ENCODE results near the gene DNAJC19. TPM values are rescaled to one million over a fixed set of nuclear protein-coding genes. Genes with fewer than 3 reads are reported as not detected.

The DNAJC19 gene
- total RNA-seq, 2 experiments from 2014 or later: 58.6 to 64.3 TPM

DNA sequence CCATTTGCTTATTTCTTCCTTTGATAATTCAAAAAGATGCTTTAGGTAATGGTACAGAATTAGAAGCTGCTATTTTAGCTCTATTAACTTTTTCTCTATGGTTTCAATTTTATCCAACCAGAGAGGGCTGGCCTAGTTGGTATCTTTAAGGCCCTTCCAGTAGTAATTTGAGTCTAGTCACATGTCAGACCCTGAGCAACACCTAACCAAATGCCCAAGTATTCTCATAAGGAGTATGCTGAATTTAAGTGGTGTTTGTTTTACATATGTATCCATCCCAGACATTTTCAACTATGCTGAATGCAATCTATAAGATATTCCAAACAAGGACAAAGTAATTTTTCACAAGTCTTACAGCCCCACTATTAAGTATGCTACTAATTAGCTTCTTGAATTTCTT lies 9.6 kb downstream of the DNAJC19 start:
- H3K27ac ChIP-seq (ENCODE audit: low read depth, low read length, poor library complexity, severe bottlenecking): no peak overlapping the region
- H3K79me2 ChIP-seq (ENCODE audit: insufficient read depth, low read depth, low read length): no peaks in the 10 kb centered on the region
- no peak overlapping the region for H3K4me2 ChIP-seq (ENCODE audit: low read length)
- H2AFZ ChIP-seq (ENCODE audit: low read length): no peak overlapping the region
- H4K20me1 ChIP-seq (ENCODE audit: insufficient read depth, low read length): no peaks in the 10 kb centered on the region
- no TSS peak for BruUV-seq (replicated peaks)
- no peaks in the 10 kb centered on the region for H3K4me1 ChIP-seq (ENCODE audit: insufficient read depth, low read length, poor library complexity, severe bottlenecking)
- CTCF ChIA-PET (ENCODE audit: unreplicated experiment): no interaction called here
- intact Hi-C loops (cut with micrococcal nuclease; ENCODE audit: unreplicated experiment): no loop called here
- no peak for DNase-seq (ENCODE audit: low spot score)
- TF ChIP-seq, protein P1, sequence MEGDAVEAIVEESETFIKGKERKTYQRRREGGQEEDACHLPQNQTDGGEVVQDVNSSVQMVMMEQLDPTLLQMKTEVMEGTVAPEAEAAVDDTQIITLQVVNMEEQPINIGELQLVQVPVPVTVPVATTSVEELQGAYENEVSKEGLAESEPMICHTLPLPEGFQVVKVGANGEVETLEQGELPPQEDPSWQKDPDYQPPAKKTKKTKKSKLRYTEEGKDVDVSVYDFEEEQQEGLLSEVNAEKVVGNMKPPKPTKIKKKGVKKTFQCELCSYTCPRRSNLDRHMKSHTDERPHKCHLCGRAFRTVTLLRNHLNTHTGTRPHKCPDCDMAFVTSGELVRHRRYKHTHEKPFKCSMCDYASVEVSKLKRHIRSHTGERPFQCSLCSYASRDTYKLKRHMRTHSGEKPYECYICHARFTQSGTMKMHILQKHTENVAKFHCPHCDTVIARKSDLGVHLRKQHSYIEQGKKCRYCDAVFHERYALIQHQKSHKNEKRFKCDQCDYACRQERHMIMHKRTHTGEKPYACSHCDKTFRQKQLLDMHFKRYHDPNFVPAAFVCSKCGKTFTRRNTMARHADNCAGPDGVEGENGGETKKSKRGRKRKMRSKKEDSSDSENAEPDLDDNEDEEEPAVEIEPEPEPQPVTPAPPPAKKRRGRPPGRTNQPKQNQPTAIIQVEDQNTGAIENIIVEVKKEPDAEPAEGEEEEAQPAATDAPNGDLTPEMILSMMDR (conservative IDR thresholded peaks at IDR 0.05; ENCODE audit: low read length): no peak
- no peak for TF ChIP-seq EZH2phosphoT487 (IDR thresholded peaks at IDR 0.05; ENCODE audit: borderline replicate concordance, low read depth, low read length)
- H3K9me2 ChIP-seq (ENCODE audit: insufficient read depth, low read length): no peaks in the 10 kb centered on the region
- no peak overlapping the region for H3K4me3 ChIP-seq (ENCODE audit: low read depth, low read length, poor library complexity, severe bottlenecking)
- H3K9me3 ChIP-seq (ENCODE audit: low read length): no peaks in the 10 kb centered on the region
- POLR2A ChIA-PET: interaction anchor here (1.1 to 2.1 kb wide), 4 partner anchors 9 to 46 kb away, joined by 3 to 8 read pairs (median 4); partner anchors contain the start of gene DNAJC19
- peaks cover 89% of the 10 kb centered on the region for H3K36me3 ChIP-seq (ENCODE audit: insufficient read depth, low read length)

DNA sequence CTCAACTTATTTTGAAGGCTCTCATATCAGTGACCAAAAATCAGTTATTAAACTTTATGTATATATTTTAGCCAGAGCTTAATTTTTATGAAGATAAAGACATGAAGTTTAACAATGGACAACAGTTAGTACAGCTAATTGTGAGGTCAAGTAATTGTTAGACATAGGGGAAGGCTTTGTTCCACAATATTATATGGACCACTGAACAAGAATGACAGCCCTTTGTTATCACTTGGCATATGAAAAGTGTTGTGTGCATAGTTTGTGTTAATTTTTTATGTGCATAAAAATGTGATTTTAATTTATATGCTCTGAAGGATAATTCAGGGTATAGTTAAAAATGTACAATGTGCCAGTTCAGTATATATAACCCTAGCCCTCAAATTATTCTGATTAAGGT lies 12.0 kb downstream of the DNAJC19 start:
- H3K4me1 ChIP-seq (ENCODE audit: insufficient read depth, low read length, poor library complexity, severe bottlenecking): no peaks in the 10 kb centered on the region
- H2AFZ ChIP-seq (ENCODE audit: low read length): no peak overlapping the region
- peaks cover 5% of the 10 kb centered on the region; the same call in 1 of the 2 replicates for H4K20me1 ChIP-seq (ENCODE audit: insufficient read depth, low read length)
- no peaks in the 10 kb centered on the region for H3K79me2 ChIP-seq (ENCODE audit: insufficient read depth, low read depth, low read length)
- ChIA-PET CTCF (ENCODE audit: unreplicated experiment) (interaction anchor here (0.5 kb wide), 1 partner anchor 61 kb away, joined by 3 read pairs; no protein-coding TSS in a partner anchor), POLR2A (interaction anchor here (0.7 to 1.1 kb wide), 3 partner anchors 23 to 57 kb away, joined by 3 to 4 read pairs (median 3); no protein-coding TSS in a partner anchor)
- peaks cover 95% of the 10 kb centered on the region for H3K36me3 ChIP-seq (ENCODE audit: insufficient read depth, low read length)
- H3K9me2 ChIP-seq (ENCODE audit: insufficient read depth, low read length): no peaks in the 10 kb centered on the region
- intact Hi-C loops (cut with micrococcal nuclease; ENCODE audit: unreplicated experiment): loop anchor here (2.0 kb wide), 1 partner anchor 21 kb away; no protein-coding TSS in a partner anchor
- BruUV-seq (replicated peaks): no TSS peak
- H3K9me3 ChIP-seq (ENCODE audit: low read length): no peaks in the 10 kb centered on the region
- no peak for DNase-seq (ENCODE audit: low spot score)
- H3K4me2 ChIP-seq (ENCODE audit: low read length): no peak overlapping the region
- H3K27ac ChIP-seq (ENCODE audit: low read depth, low read length, poor library complexity, severe bottlenecking): no peak overlapping the region
- no peak overlapping the region for H3K4me3 ChIP-seq (ENCODE audit: low read depth, low read length, poor library complexity, severe bottlenecking)
- TF ChIP-seq, protein P1 (conservative IDR thresholded peaks at IDR 0.05; ENCODE audit: low read length): no peak
- TF ChIP-seq EZH2phosphoT487 (IDR thresholded peaks at IDR 0.05; ENCODE audit: borderline replicate concordance, low read depth, low read length): no peak

DNA sequence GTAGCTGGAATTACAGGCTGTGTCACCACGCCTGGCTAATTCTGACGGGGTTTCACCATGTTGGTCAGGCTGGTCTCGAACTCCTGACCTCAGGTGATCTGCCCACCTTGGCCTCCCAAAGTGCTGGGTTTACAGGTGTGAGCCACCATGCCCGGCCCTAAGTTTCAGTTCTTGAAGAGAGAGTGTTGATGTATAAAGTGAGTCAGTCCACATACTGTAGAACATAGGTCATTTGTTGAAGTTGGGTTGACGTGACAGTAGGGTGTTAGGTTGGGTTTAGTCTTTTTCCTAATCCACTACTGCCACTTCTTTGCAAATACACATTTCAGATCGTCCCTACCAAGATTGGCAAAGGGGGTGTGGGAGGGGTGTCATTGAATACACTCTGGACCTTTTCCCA lies 15.2 kb downstream of the DNAJC19 start:
- Histone ChIP-seq H3K36me3 (ENCODE audit: insufficient read depth, low read length) (peaks cover 99% of the 10 kb centered on the region), H3K9me2 (ENCODE audit: insufficient read depth, low read length) (no peaks in the 10 kb centered on the region), H3K9me3 (ENCODE audit: low read length) (no peaks in the 10 kb centered on the region), H3K4me2 (ENCODE audit: low read length) (no peak overlapping the region), H3K79me2 (ENCODE audit: insufficient read depth, low read depth, low read length) (no peaks in the 10 kb centered on the region), H3K4me1 (ENCODE audit: insufficient read depth, low read length, poor library complexity, severe bottlenecking) (no peaks in the 10 kb centered on the region), H3K27ac (ENCODE audit: low read depth, low read length, poor library complexity, severe bottlenecking) (no peak overlapping the region), H2AFZ (ENCODE audit: low read length) (no peak overlapping the region), H3K4me3 (ENCODE audit: low read depth, low read length, poor library complexity, severe bottlenecking) (no peak overlapping the region), H4K20me1 (ENCODE audit: insufficient read depth, low read length) (peaks cover 7% of the 10 kb centered on the region)
- ChIA-PET POLR2A (interaction anchor here (0.7 to 1.3 kb wide), 3 partner anchors 8 to 14 kb away, joined by 3 to 5 read pairs (median 4); no protein-coding TSS in a partner anchor), CTCF (ENCODE audit: unreplicated experiment) (no interaction called here)
- no peak for DNase-seq (ENCODE audit: low spot score)
- TF ChIP-seq, protein P1 (conservative IDR thresholded peaks at IDR 0.05; ENCODE audit: low read length): no peak
- no peak for TF ChIP-seq EZH2phosphoT487 (IDR thresholded peaks at IDR 0.05; ENCODE audit: borderline replicate concordance, low read depth, low read length)
- intact Hi-C loops (cut with micrococcal nuclease; ENCODE audit: unreplicated experiment): no loop called here
- no TSS peak for BruUV-seq (replicated peaks)

Data from OCI-LY7 (cell line).